ENCODE data around the gene ZYX.
A peak's percentile ranks its signal among the peaks of the same experiment; 100 is the strongest.

ZYX gene

GRCh38 chr7:143363016-143363937 lies 17.9 kb upstream of the ZYX start:
- Histone ChIP-seq H3K36me3 (ENCODE audit: control insufficient read depth, insufficient read depth, low read length) (no peaks in the 10 kb centered on the region), H3K4me3 (ENCODE audit: extremely low read depth, insufficient read depth, low read length, poor library complexity, severe bottlenecking) (peak overlapping the region; percentile 62), H3K4me1 (ENCODE audit: control insufficient read depth, insufficient read depth, low read length, poor library complexity, severe bottlenecking) (peaks cover 4% of the 10 kb centered on the region), H3K27ac (ENCODE audit: low read depth, low read length, severe bottlenecking) (no peak overlapping the region), H3K9me3 (ENCODE audit: control insufficient read depth, low read length) (no peaks in the 10 kb centered on the region)
- WGBS, 2 experiments (ENCODE audit: insufficient coverage in 2 of 2): 59 to 61% methylated on average over 15 to 17 of the region's 19 CpGs

GRCh38 chr7:143367972-143368371 lies 13.2 kb upstream of the ZYX start:
- Histone ChIP-seq H3K9me3 (ENCODE audit: control insufficient read depth, low read length) (no peaks in the 10 kb centered on the region), H3K27ac (ENCODE audit: low read depth, low read length, severe bottlenecking) (no peak overlapping the region), H3K4me1 (ENCODE audit: control insufficient read depth, insufficient read depth, low read length, poor library complexity, severe bottlenecking) (peaks cover 10% of the 10 kb centered on the region), H3K4me3 (ENCODE audit: extremely low read depth, insufficient read depth, low read length, poor library complexity, severe bottlenecking) (no peak overlapping the region), H3K36me3 (ENCODE audit: control insufficient read depth, insufficient read depth, low read length) (no peaks in the 10 kb centered on the region)
- WGBS, 2 experiments (ENCODE audit: insufficient coverage in 2 of 2): 80 to 95% methylated on average over 3 to 4 of the region's 4 CpGs

GRCh38 chr7:143368387-143368786 lies 12.8 kb upstream of the ZYX start:
- WGBS, 2 experiments (ENCODE audit: insufficient coverage in 2 of 2): 100% methylated on average over 1 of the region's 1 CpG; no CpG with 5 or more reads in 1 of the 2 experiments
- peaks cover 10% of the 10 kb centered on the region for H3K4me1 ChIP-seq (ENCODE audit: control insufficient read depth, insufficient read depth, low read length, poor library complexity, severe bottlenecking)

GRCh38 chr7:143369678-143370651 lies 11.2 kb upstream of the ZYX start:
- H3K4me1 ChIP-seq (ENCODE audit: control insufficient read depth, insufficient read depth, low read length, poor library complexity, severe bottlenecking): peaks cover 10% of the 10 kb centered on the region
- no peak overlapping the region for H3K4me3 ChIP-seq (ENCODE audit: extremely low read depth, insufficient read depth, low read length, poor library complexity, severe bottlenecking)
- no peaks in the 10 kb centered on the region for H3K36me3 ChIP-seq (ENCODE audit: control insufficient read depth, insufficient read depth, low read length)
- WGBS, 2 experiments (ENCODE audit: insufficient coverage in 2 of 2): 60 to 63% methylated on average over 4 to 7 of the region's 12 CpGs
- H3K27ac ChIP-seq (ENCODE audit: low read depth, low read length, severe bottlenecking): no peak overlapping the region
- no peaks in the 10 kb centered on the region for H3K9me3 ChIP-seq (ENCODE audit: control insufficient read depth, low read length)

More at GRCh38 chr7:143368387-143368786, 12.8 kb upstream of the ZYX start:
- no peaks in the 10 kb centered on the region for H3K9me3 ChIP-seq (ENCODE audit: control insufficient read depth, low read length)
- no peaks in the 10 kb centered on the region for H3K36me3 ChIP-seq (ENCODE audit: control insufficient read depth, insufficient read depth, low read length)
- H3K27ac ChIP-seq (ENCODE audit: low read depth, low read length, severe bottlenecking): no peak overlapping the region
- no peak overlapping the region for H3K4me3 ChIP-seq (ENCODE audit: extremely low read depth, insufficient read depth, low read length, poor library complexity, severe bottlenecking)

- Histone ChIP-seq H3K4me1 (ENCODE audit: control insufficient read depth, insufficient read depth, low read length, poor library complexity, severe bottlenecking) (peaks cover 22% of the 10 kb centered on the region), H3K4me3 (ENCODE audit: extremely low read depth, insufficient read depth, low read length, poor library complexity, severe bottlenecking) (no peak overlapping the region), H3K9me3 (ENCODE audit: control insufficient read depth, low read length) (peaks cover 1% of the 10 kb centered on the region), H3K27ac (ENCODE audit: low read depth, low read length, severe bottlenecking) (no peak overlapping the region), H3K36me3 (ENCODE audit: control insufficient read depth, insufficient read depth, low read length) (no peaks in the 10 kb centered on the region)
- 83 to 93% methylated on average over 4 of the region's 4 CpGs for WGBS, 2 experiments (ENCODE audit: insufficient coverage in 2 of 2)
Observed at GRCh38 chr7:143372070-143372469, 9.1 kb upstream of the ZYX start.

- Histone ChIP-seq H3K4me1 (ENCODE audit: control insufficient read depth, insufficient read depth, low read length, poor library complexity, severe bottlenecking) (peaks cover 22% of the 10 kb centered on the region), H3K27ac (ENCODE audit: low read depth, low read length, severe bottlenecking) (no peak overlapping the region), H3K9me3 (ENCODE audit: control insufficient read depth, low read length) (peaks cover 3% of the 10 kb centered on the region), H3K36me3 (ENCODE audit: control insufficient read depth, insufficient read depth, low read length) (no peaks in the 10 kb centered on the region), H3K4me3 (ENCODE audit: extremely low read depth, insufficient read depth, low read length, poor library complexity, severe bottlenecking) (no peak overlapping the region)
- 81 to 83% methylated on average over 4 of the region's 4 CpGs for WGBS, 2 experiments (ENCODE audit: insufficient coverage in 2 of 2)
Observed at GRCh38 chr7:143373255-143373794, 7.8 kb upstream of the ZYX start.

- no peak overlapping the region for H3K4me3 ChIP-seq (ENCODE audit: extremely low read depth, insufficient read depth, low read length, poor library complexity, severe bottlenecking)
Observed at GRCh38 chr7:143374561-143374960, 6.6 kb upstream of the ZYX start.

GRCh38 chr7:143375298-143376034 lies 5.7 kb upstream of the ZYX start:
- WGBS, 2 experiments (ENCODE audit: insufficient coverage in 2 of 2): 90 to 95% methylated on average over 7 of the region's 7 CpGs
- Histone ChIP-seq H3K9me3 (ENCODE audit: control insufficient read depth, low read length) (peaks cover 3% of the 10 kb centered on the region), H3K27ac (ENCODE audit: low read depth, low read length, severe bottlenecking) (no peak overlapping the region), H3K36me3 (ENCODE audit: control insufficient read depth, insufficient read depth, low read length) (no peaks in the 10 kb centered on the region), H3K4me1 (ENCODE audit: control insufficient read depth, insufficient read depth, low read length, poor library complexity, severe bottlenecking) (peaks cover 20% of the 10 kb centered on the region), H3K4me3 (ENCODE audit: extremely low read depth, insufficient read depth, low read length, poor library complexity, severe bottlenecking) (no peak overlapping the region)

More at GRCh38 chr7:143374561-143374960, 6.6 kb upstream of the ZYX start:
- Histone ChIP-seq H3K27ac (ENCODE audit: low read depth, low read length, severe bottlenecking) (no peak overlapping the region), H3K4me1 (ENCODE audit: control insufficient read depth, insufficient read depth, low read length, poor library complexity, severe bottlenecking) (peaks cover 29% of the 10 kb centered on the region), H3K9me3 (ENCODE audit: control insufficient read depth, low read length) (peaks cover 3% of the 10 kb centered on the region), H3K36me3 (ENCODE audit: control insufficient read depth, insufficient read depth, low read length) (no peaks in the 10 kb centered on the region)
- WGBS, 2 experiments (ENCODE audit: insufficient coverage in 2 of 2): 90 to 100% methylated on average over 3 to 4 of the region's 5 CpGs

- Histone ChIP-seq H3K4me1 (ENCODE audit: control insufficient read depth, insufficient read depth, low read length, poor library complexity, severe bottlenecking) (peaks cover 19% of the 10 kb centered on the region), H3K4me3 (ENCODE audit: extremely low read depth, insufficient read depth, low read length, poor library complexity, severe bottlenecking) (no peak overlapping the region), H3K36me3 (ENCODE audit: control insufficient read depth, insufficient read depth, low read length) (no peaks in the 10 kb centered on the region), H3K9me3 (ENCODE audit: control insufficient read depth, low read length) (peaks cover 3% of the 10 kb centered on the region), H3K27ac (ENCODE audit: low read depth, low read length, severe bottlenecking) (no peak overlapping the region)
- 33 to 75% methylated on average over 1 of the region's 5 CpGs for WGBS, 2 experiments (ENCODE audit: insufficient coverage in 2 of 2)
Observed at GRCh38 chr7:143376396-143376795, 4.7 kb upstream of the ZYX start.
